ENCODE results near the gene LRRC56.

The LRRC56 gene

GRCh38 chr11:538431-539051 lies 1.2 kb downstream of the LRRC56 start:
- H3K4me1 ChIP-seq, result no peaks in the 10 kb centered on the region
- no peaks in the 10 kb centered on the region for H3K36me3 ChIP-seq
- no peaks in the 10 kb centered on the region for H3K9me3 ChIP-seq
- DNase-seq, result no peak
- no peaks in the 10 kb centered on the region for H3K27me3 ChIP-seq
- TF ChIP-seq, protein P1, sequence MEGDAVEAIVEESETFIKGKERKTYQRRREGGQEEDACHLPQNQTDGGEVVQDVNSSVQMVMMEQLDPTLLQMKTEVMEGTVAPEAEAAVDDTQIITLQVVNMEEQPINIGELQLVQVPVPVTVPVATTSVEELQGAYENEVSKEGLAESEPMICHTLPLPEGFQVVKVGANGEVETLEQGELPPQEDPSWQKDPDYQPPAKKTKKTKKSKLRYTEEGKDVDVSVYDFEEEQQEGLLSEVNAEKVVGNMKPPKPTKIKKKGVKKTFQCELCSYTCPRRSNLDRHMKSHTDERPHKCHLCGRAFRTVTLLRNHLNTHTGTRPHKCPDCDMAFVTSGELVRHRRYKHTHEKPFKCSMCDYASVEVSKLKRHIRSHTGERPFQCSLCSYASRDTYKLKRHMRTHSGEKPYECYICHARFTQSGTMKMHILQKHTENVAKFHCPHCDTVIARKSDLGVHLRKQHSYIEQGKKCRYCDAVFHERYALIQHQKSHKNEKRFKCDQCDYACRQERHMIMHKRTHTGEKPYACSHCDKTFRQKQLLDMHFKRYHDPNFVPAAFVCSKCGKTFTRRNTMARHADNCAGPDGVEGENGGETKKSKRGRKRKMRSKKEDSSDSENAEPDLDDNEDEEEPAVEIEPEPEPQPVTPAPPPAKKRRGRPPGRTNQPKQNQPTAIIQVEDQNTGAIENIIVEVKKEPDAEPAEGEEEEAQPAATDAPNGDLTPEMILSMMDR (IDR thresholded peaks at IDR 0.05; ENCODE audit: low read depth, low read length), result no peak
- no peak overlapping the region for H3K4me3 ChIP-seq (ENCODE audit: low read depth, low read length)

GRCh38 chr11:539971-540481 lies 2.7 kb downstream of the LRRC56 start:
- Histone ChIP-seq H3K9me3 (no peaks in the 10 kb centered on the region), H3K36me3 (no peaks in the 10 kb centered on the region), H3K4me1 (no peaks in the 10 kb centered on the region), H3K27me3 (no peaks in the 10 kb centered on the region), H3K4me3 (ENCODE audit: low read depth, low read length) (no peak overlapping the region)
- TF ChIP-seq, protein P1 (IDR thresholded peaks at IDR 0.05; ENCODE audit: low read depth, low read length), result no peak
- DNase-seq, result no peak

GRCh38 chr11:540583-541432 lies 3.5 kb downstream of the LRRC56 start:
- Histone ChIP-seq H3K9me3 (no peaks in the 10 kb centered on the region), H3K27me3 (no peaks in the 10 kb centered on the region), H3K4me3 (ENCODE audit: low read depth, low read length) (no peak overlapping the region), H3K4me1 (no peaks in the 10 kb centered on the region), H3K36me3 (no peaks in the 10 kb centered on the region)
- DNase-seq, result no peak
- TF ChIP-seq, protein P1 (IDR thresholded peaks at IDR 0.05; ENCODE audit: low read depth, low read length), result no peak

- TF ChIP-seq, protein P1 (IDR thresholded peaks at IDR 0.05; ENCODE audit: low read depth, low read length), result no peak
- H3K4me3 ChIP-seq (ENCODE audit: low read depth, low read length), result no peak overlapping the region
- H3K9me3 ChIP-seq, result no peaks in the 10 kb centered on the region
- no peaks in the 10 kb centered on the region for H3K27me3 ChIP-seq
- DNase-seq, result no peak
- no peaks in the 10 kb centered on the region for H3K4me1 ChIP-seq
- no peaks in the 10 kb centered on the region for H3K36me3 ChIP-seq
These were observed 4.1 kb downstream of the LRRC56 start for GRCh38 chr11:541433-541885.

- H3K27me3 ChIP-seq, result no peaks in the 10 kb centered on the region
- H3K36me3 ChIP-seq, result no peaks in the 10 kb centered on the region
- TF ChIP-seq, protein P1 (IDR thresholded peaks at IDR 0.05; ENCODE audit: low read depth, low read length), result no peak
- no peak for DNase-seq
- H3K4me3 ChIP-seq (ENCODE audit: low read depth, low read length), result no peak overlapping the region
- H3K4me1 ChIP-seq, result no peaks in the 10 kb centered on the region
- no peaks in the 10 kb centered on the region for H3K9me3 ChIP-seq
These were observed 7.5 kb downstream of the LRRC56 start for GRCh38 chr11:544817-545166.

DNA sequence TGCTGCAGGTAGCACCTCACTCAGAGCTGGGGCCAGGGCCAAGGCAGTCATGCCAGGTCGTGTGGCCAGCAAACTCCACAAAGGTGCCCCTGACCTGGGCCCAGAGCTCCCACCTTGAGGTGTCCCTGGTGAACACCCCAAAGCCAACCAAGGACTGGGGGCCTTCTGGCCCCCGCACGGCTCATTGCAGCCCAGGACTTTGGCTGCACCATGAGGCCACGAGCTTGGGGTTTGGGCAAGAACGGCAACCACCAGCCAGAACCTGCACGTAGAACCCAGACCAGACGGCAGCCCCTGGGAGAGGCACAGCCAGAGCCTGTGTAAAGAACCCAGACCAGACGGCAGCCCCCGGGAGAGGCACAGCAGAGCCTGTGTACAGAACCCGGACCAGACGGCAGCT lies 7.8 kb downstream of the LRRC56 start:
- TF ChIP-seq, protein P1 (IDR thresholded peaks at IDR 0.05; ENCODE audit: low read depth, low read length), result no peak
- no peak overlapping the region for H3K4me3 ChIP-seq (ENCODE audit: low read depth, low read length)
- H3K36me3 ChIP-seq, result no peaks in the 10 kb centered on the region
- no peak for DNase-seq
- H3K4me1 ChIP-seq, result no peaks in the 10 kb centered on the region
- H3K27me3 ChIP-seq, result no peaks in the 10 kb centered on the region
- H3K9me3 ChIP-seq, result no peaks in the 10 kb centered on the region

All from BE2C (cell line).